Liver (tissue), 9 donors: ENCODE data around the gene MST1R. TPM values are rescaled to one million over a fixed set of nuclear protein-coding genes. Genes with fewer than 3 reads are reported as not detected.

Experiments
- DNase-seq: peaks from one replicate; pipeline ENCODE4 v3.0.0-alpha.2; 2017; ENCODE audit warnings: low spot score
- H3K27ac ChIP-seq, 2 donors: one replicate each; pipeline ENCODE4 v1.7.0; 2013; ENCODE audit warnings: inconsistent platforms in 2 of 2, low read length in 2 of 2, control low read depth in 1 of 2, low read depth in 1 of 2, mild to moderate bottlenecking in 1 of 2
- H3K27me3 ChIP-seq, 4 donors: one replicate each; pipeline versions ENCODE4 v1.6.1 to v1.7.0; 2013; ENCODE audit warnings: low read length in 3 of 4, inconsistent platforms in 1 of 4, mild to moderate bottlenecking in 1 of 4, moderate library complexity in 1 of 4; ENCODE audit not compliant: control insufficient read depth in 4 of 4, insufficient read depth in 4 of 4
- H3K36me3 ChIP-seq, 4 donors: one replicate each; pipeline versions ENCODE4 v1.6.1 to v1.7.0; 2013; ENCODE audit warnings: low read length in 3 of 4, mild to moderate bottlenecking in 3 of 4, low read depth in 1 of 4, moderate library complexity in 1 of 4; ENCODE audit not compliant: control insufficient read depth in 4 of 4, insufficient read depth in 3 of 4
- H3K4me1 ChIP-seq, 4 donors: one replicate each; pipeline versions ENCODE4 v1.6.1 to v1.7.0; 2013; ENCODE audit warnings: low read length in 3 of 4, mild to moderate bottlenecking in 3 of 4, moderate library complexity in 1 of 4; ENCODE audit not compliant: control insufficient read depth in 4 of 4, insufficient read depth in 4 of 4
- H3K4me3 ChIP-seq, 3 donors: one replicate each; pipeline versions ENCODE4 v1.6.1 to v1.7.0; 2013; ENCODE audit warnings: low read length in 3 of 3, control low read depth in 1 of 3, low read depth in 1 of 3, mild to moderate bottlenecking in 1 of 3
- H3K9ac ChIP-seq, 2 donors: one replicate each; pipeline ENCODE4 v1.7.0; 2013; ENCODE audit warnings: low read length in 2 of 2, mild to moderate bottlenecking in 2 of 2, moderate library complexity in 2 of 2, control low read depth in 1 of 2, low read depth in 1 of 2
- H3K9me3 ChIP-seq, 4 donors: one replicate each; pipeline versions ENCODE4 v1.6.1 to v1.7.0; 2013; ENCODE audit warnings: low read length in 3 of 4; ENCODE audit not compliant: control insufficient read depth in 4 of 4
- ATF3 ChIP-seq: IDR thresholded peaks from 2 replicates; pipeline ENCODE4 v1.6.1; 2016; ENCODE audit warnings: antibody characterized with exemption
- CTCF ChIP-seq: fragments of 150-350 bp; IDR thresholded peaks from 2 replicates; pipeline ENCODE4 v1.5.1; 2017; ENCODE audit warnings: improper control_type of control experiment, low read depth, low read length; ENCODE audit not compliant: missing input control
- EGR1 ChIP-seq, 2 donors: IDR thresholded peaks; 2 replicates each; pipeline ENCODE4 v1.6.1; 2016 to 2018; ENCODE audit warnings: antibody characterized with exemption in 2 of 2, low read depth in 2 of 2
- FOXA1 ChIP-seq: IDR thresholded peaks from 2 replicates; pipeline ENCODE4 v1.6.1; 2016; ENCODE audit warnings: antibody characterized with exemption
- FOXA2 ChIP-seq: IDR thresholded peaks from 2 replicates; pipeline ENCODE4 v1.6.1; 2016; ENCODE audit warnings: antibody characterized with exemption
- GABPA ChIP-seq, 2 donors: IDR thresholded peaks in 1 of 2; conservative IDR thresholded peaks in 1 of 2; 2 replicates each; pipeline ENCODE4 v1.6.1; 2016; ENCODE audit warnings: antibody characterized with exemption in 2 of 2, mild to moderate bottlenecking in 1 of 2, moderate library complexity in 1 of 2
- HNF4A ChIP-seq, 2 donors: conservative IDR thresholded peaks; 2 replicates each; pipeline ENCODE4 v1.6.1; 2016; ENCODE audit warnings: antibody characterized with exemption in 2 of 2, mild to moderate bottlenecking in 2 of 2
- HNF4G ChIP-seq: IDR thresholded peaks from 2 replicates; pipeline ENCODE4 v1.6.1; 2016; ENCODE audit warnings: antibody characterized with exemption
- JUND ChIP-seq, 2 donors: IDR thresholded peaks; 2 replicates each; pipeline ENCODE4 v1.6.1; 2016; ENCODE audit warnings: antibody characterized with exemption in 2 of 2
- MAX ChIP-seq: IDR thresholded peaks from 2 replicates; pipeline ENCODE4 v1.6.1; 2016; ENCODE audit warnings: antibody characterized with exemption
- NR2F2 ChIP-seq: IDR thresholded peaks from 2 replicates; pipeline ENCODE4 v1.6.1; 2016; ENCODE audit warnings: antibody characterized with exemption
- RAD21 ChIP-seq, 2 donors: IDR thresholded peaks; 2 replicates each; pipeline ENCODE4 v1.6.1; 2016; ENCODE audit warnings: antibody characterized with exemption in 2 of 2, mild to moderate bottlenecking in 2 of 2
- REST ChIP-seq: IDR thresholded peaks from 2 replicates; pipeline ENCODE4 v1.6.1; 2016; ENCODE audit warnings: antibody characterized with exemption, mild to moderate bottlenecking
- RXRA ChIP-seq, 2 donors: IDR thresholded peaks; 2 replicates each; pipeline ENCODE4 v1.6.1; 2017 to 2018; ENCODE audit warnings: antibody characterized with exemption in 2 of 2, mild to moderate bottlenecking in 1 of 2
- SP1 ChIP-seq: IDR thresholded peaks from 2 replicates; pipeline ENCODE4 v1.6.1; 2018; ENCODE audit warnings: antibody characterized with exemption, mild to moderate bottlenecking
- TAF1 ChIP-seq: conservative IDR thresholded peaks from 2 replicates; pipeline ENCODE4 v1.6.1; 2016; ENCODE audit warnings: antibody characterized with exemption, mild to moderate bottlenecking
- YY1 ChIP-seq: IDR thresholded peaks from 2 replicates; pipeline ENCODE4 v1.6.1; 2016; ENCODE audit warnings: antibody characterized with exemption, mild to moderate bottlenecking
- ZBTB33 ChIP-seq: IDR thresholded peaks from 2 replicates; pipeline ENCODE4 v1.6.1; 2016; ENCODE audit warnings: antibody characterized with exemption
- WGBS: extraction: QIAGEN DNeasy Blood & Tissue Kit; methylation state at CpG from one replicate; pipeline ENCODE4 v1.1.7; 2013; 5-methylcytosine and 5-hydroxymethylcytosine counted together
- polyA plus RNA-seq, 2 donors: library from polyadenylated mRNA; stranded (reverse) in 1 of 2; unstranded in 1 of 2; fragments of 200-250 nt in 1 of 2; fragments of >200 nt in 1 of 2; fragmentation: Nextera tagmentation in 1 of 2; extraction: Ambion mirVana in 1 of 2; gene quantifications; one replicate each; pipeline versions ENCODE4 v1.2.1 to v1.2.3, GENCODE V29; 2013 to 2015
- total RNA-seq, 2 donors: library from RNA; depleted of rRNA; stranded (reverse); fragments of >200 nt; gene quantifications; one replicate each; pipeline ENCODE4 v1.2.3, GENCODE V29; 2014
- donor health status: healthy.
- donor health status: healthy.
- donor health status: healthy.
- donor health status: healthy.
- donor health status: healthy.

The MST1R gene
- total and polyA plus RNA-seq, 4 donors = 0.10 to 0.56 (median 0.33) TPM

GRCh38 chr3:49925485-49925884, 21.8 kb upstream of the MST1R start:
- 92% methylated on average over 2 of the region's 2 CpGs for WGBS
- Histone ChIP-seq H3K9me3 (no peaks in the 10 kb centered on the region), H3K9ac (no peak overlapping the region), H3K4me3 (no peak overlapping the region), H3K27me3 (no peaks in the 10 kb centered on the region), H3K4me1 (peaks cover 0 to 12% (median 3%) of the 10 kb centered on the region in 4 donors), H3K27ac (no peak overlapping the region), H3K36me3 (no peaks in the 10 kb centered on the region)
- no peak for DNase-seq
- no peak for TF ChIP-seq GABPA (IDR thresholded peaks at IDR 0.05 in 1 of 2, conservative IDR thresholded peaks at IDR 0.05 in 1 of 2)
- TF ChIP-seq ATF3 = no peak
- TF ChIP-seq TAF1 = no peak
- no peak for TF ChIP-seq RXRA (IDR thresholded peaks at IDR 0.05)
- no peak for TF ChIP-seq FOXA2
- TF ChIP-seq EGR1 (IDR thresholded peaks at IDR 0.05; ENCODE audit: low read depth in 2 of 2) = no peak
- TF ChIP-seq JUND (IDR thresholded peaks at IDR 0.05) = no peak
- TF ChIP-seq SP1 = no peak
- no peak for TF ChIP-seq ZBTB33
- TF ChIP-seq MAX = no peak
- TF ChIP-seq HNF4A (conservative IDR thresholded peaks at IDR 0.05) = no peak
- TF ChIP-seq HNF4G = no peak
- no peak for TF ChIP-seq YY1

GRCh38 chr3:49924683-49925082, 21.0 kb upstream of the MST1R start:
- 96% methylated on average over 2 of the region's 2 CpGs for WGBS
- no peak for DNase-seq
- Histone ChIP-seq H3K4me3 (no peak overlapping the region), H3K9me3 (no peaks in the 10 kb centered on the region), H3K4me1 (peaks cover 0 to 8% (median 3%) of the 10 kb centered on the region in 4 donors), H3K27ac (no peak overlapping the region), H3K27me3 (no peaks in the 10 kb centered on the region), H3K9ac (no peak overlapping the region), H3K36me3 (no peaks in the 10 kb centered on the region)
- no peak for TF ChIP-seq JUND (IDR thresholded peaks at IDR 0.05)
- TF ChIP-seq HNF4G = no peak
- TF ChIP-seq GABPA (IDR thresholded peaks at IDR 0.05 in 1 of 2, conservative IDR thresholded peaks at IDR 0.05 in 1 of 2) = no peak
- TF ChIP-seq YY1 = no peak
- TF ChIP-seq HNF4A (conservative IDR thresholded peaks at IDR 0.05) = no peak
- TF ChIP-seq RXRA (IDR thresholded peaks at IDR 0.05) = no peak
- no peak for TF ChIP-seq RAD21 (IDR thresholded peaks at IDR 0.05)
- TF ChIP-seq NR2F2 = no peak
- no peak for TF ChIP-seq TAF1
- TF ChIP-seq ZBTB33 = no peak
- no peak for TF ChIP-seq REST
- no peak for TF ChIP-seq EGR1 (IDR thresholded peaks at IDR 0.05; ENCODE audit: low read depth in 2 of 2)
- TF ChIP-seq CTCF = no peak
- no peak for TF ChIP-seq ATF3
- TF ChIP-seq FOXA1 = no peak
- no peak for TF ChIP-seq SP1
- TF ChIP-seq MAX = no peak
- no peak for TF ChIP-seq FOXA2
